ENCODE data around the gene TMED3. TPM values are rescaled to one million over a fixed set of nuclear protein-coding genes. Genes with fewer than 3 reads are reported as not detected.

Gene TMED3
- total RNA-seq (10 to 100 TPM; 13.0 to 38.5 (median 17.4) TPM), polyA plus RNA-seq (10 to 100 TPM; 13.5 to 35.9 TPM)
- long read RNA-seq, donor 1, transcript TMED3-201 (3 exons, 1,475 nt) = major isoform, 12 of 14 reads
- long read RNA-seq, donor 1, partial matches to known transcripts = 2 of 14 reads
- long read RNA-seq, donor 1, other reads (novel, unspliced or antisense) = 0 of 14 reads
- long read RNA-seq, donor 2, transcript TMED3-201 (3 exons, 1,475 nt) = major isoform, 23 of 27 reads
- long read RNA-seq, donor 2, partial matches to known transcripts = 4 of 27 reads
- long read RNA-seq, donor 2, other reads (novel, unspliced or antisense) = 0 of 27 reads
- long read RNA-seq, donor 3, transcript TMED3-201 (3 exons, 1,475 nt) = major isoform, 69 of 69 reads
- long read RNA-seq, donor 3, partial matches to known transcripts = 0 of 69 reads
- long read RNA-seq, donor 3, other reads (novel, unspliced or antisense) = 0 of 69 reads

- DNase-seq (peak; percentile 44 to 72), ATAC-seq (peak; percentile 82 to 95 (median 92))
- peak within 1 kb of the TSS in 5 of 10 donors; percentile 16 to 71 (median 34) for H3K27ac ChIP-seq
Observed at GRCh38 chr15:79310985-79311900, at the start of gene TMED3. TMED3 (plus strand) TSS chr15:79311112; CDS start chr15:79311250, 138 bp downstream.

DNA sequence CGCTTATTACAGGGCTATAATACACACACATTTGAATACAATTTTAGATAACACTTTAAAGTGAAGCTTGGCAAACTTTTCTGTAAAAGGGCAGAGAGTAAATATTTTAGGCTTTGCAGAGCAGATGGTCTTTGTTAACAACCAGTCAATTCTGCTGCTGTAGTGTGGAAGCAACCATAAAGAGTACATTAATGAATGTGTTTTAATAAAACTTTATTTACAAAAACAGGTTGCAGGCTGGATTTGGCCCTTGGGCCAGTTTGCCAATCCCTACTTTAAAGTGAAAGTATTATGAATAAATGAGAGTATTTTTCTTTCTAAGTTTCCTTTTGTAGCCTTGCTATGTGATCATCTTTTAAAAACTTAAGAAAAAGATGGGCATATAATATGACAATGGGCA is 49.1 kb upstream of the TMED3 start:
- H3K27ac ChIP-seq = no peak overlapping the region
- intact Hi-C loops (cut with DNase I) = no loop called here
- H3K9me3 ChIP-seq = no peaks in the 10 kb centered on the region
- 94 to 96% methylated on average over 1 of the region's 1 CpG for WGBS, 2 donors
- no peak overlapping the region for H3K4me3 ChIP-seq
- TF ChIP-seq, protein P1, sequence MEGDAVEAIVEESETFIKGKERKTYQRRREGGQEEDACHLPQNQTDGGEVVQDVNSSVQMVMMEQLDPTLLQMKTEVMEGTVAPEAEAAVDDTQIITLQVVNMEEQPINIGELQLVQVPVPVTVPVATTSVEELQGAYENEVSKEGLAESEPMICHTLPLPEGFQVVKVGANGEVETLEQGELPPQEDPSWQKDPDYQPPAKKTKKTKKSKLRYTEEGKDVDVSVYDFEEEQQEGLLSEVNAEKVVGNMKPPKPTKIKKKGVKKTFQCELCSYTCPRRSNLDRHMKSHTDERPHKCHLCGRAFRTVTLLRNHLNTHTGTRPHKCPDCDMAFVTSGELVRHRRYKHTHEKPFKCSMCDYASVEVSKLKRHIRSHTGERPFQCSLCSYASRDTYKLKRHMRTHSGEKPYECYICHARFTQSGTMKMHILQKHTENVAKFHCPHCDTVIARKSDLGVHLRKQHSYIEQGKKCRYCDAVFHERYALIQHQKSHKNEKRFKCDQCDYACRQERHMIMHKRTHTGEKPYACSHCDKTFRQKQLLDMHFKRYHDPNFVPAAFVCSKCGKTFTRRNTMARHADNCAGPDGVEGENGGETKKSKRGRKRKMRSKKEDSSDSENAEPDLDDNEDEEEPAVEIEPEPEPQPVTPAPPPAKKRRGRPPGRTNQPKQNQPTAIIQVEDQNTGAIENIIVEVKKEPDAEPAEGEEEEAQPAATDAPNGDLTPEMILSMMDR (IDR thresholded peaks at IDR 0.05) = no peak
- peaks cover 0 to 18% (median 7%) of the 10 kb centered on the region in 9 donors for H3K4me1 ChIP-seq
- DNase-seq (no peak), ATAC-seq (no peak)
- peaks cover 0 to 4% (median 0%) of the 10 kb centered on the region in 7 donors for H3K27me3 ChIP-seq
- H3K36me3 ChIP-seq = no peaks in the 10 kb centered on the region

More at GRCh38 chr15:79310985-79311900, at the start of gene TMED3:
- peaks cover 0 to 21% (median 15%) of the 10 kb centered on the region in 9 donors for H3K4me1 ChIP-seq
- TF ChIP-seq, protein P1 (IDR thresholded peaks at IDR 0.05) = peak in 4 of 9 donors; percentile 16 to 31 (median 20)
- intact Hi-C loops (cut with DNase I) = no loop called here
- peak within 1 kb of the TSS; percentile 64 to 95 (median 76) for H3K4me3 ChIP-seq
- H3K36me3 ChIP-seq = peaks cover 0 to 31% (median 10%) of the 10 kb centered on the region in 9 donors
- H3K27me3 ChIP-seq = peaks cover 0 to 17% (median 8%) of the 10 kb centered on the region in 7 donors
- H3K9me3 ChIP-seq = no peaks in the 10 kb centered on the region
- WGBS, 2 donors = 1 to 2% methylated on average over 52 to 69 of the region's 76 CpGs

DNA sequence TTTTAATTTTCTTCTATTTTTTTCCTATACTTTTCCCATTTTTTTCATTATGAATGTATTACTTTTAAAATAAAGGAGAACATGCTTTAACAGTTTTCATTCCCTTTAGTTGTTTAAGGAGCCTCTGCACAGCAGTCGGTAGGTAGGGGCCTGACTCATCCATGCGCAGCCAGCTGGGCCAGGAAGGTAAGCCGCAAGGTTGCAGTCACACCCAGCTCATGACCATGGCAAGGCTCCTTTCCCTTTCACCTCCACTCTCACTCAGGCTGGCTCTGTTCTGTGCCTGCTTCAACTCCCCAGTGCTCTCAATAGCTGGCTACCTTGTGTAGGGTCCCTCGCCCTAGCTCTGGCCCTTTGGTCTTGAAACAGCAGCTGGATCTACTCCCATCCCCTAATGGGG is 45.7 kb upstream of the TMED3 start:
- 90 to 92% methylated on average over 4 of the region's 4 CpGs for WGBS, 2 donors
- Histone ChIP-seq H3K27me3 (peaks cover 0 to 16% (median 0%) of the 10 kb centered on the region in 7 donors), H3K27ac (peak overlapping the region in 2 of 10 donors; percentile 18 to 64), H3K4me1 (peaks cover 0 to 24% (median 7%) of the 10 kb centered on the region in 9 donors), H3K9me3 (no peaks in the 10 kb centered on the region), H3K36me3 (no peaks in the 10 kb centered on the region), H3K4me3 (no peak overlapping the region)
- intact Hi-C loops (cut with DNase I) = no loop called here
- DNase-seq (no peak), ATAC-seq (no peak)
- TF ChIP-seq, protein P1 (IDR thresholded peaks at IDR 0.05) = no peak
